HS-27A (cell line): Measurements from ENCODE around the gene GORASP1.

ENCODE experiments used
- DNase-seq: peaks from one replicate; pipeline ENCODE4 v3.0.0-alpha.2; 2012; ENCODE audit warnings: low read depth, missing footprints

GORASP1 gene

DNA sequence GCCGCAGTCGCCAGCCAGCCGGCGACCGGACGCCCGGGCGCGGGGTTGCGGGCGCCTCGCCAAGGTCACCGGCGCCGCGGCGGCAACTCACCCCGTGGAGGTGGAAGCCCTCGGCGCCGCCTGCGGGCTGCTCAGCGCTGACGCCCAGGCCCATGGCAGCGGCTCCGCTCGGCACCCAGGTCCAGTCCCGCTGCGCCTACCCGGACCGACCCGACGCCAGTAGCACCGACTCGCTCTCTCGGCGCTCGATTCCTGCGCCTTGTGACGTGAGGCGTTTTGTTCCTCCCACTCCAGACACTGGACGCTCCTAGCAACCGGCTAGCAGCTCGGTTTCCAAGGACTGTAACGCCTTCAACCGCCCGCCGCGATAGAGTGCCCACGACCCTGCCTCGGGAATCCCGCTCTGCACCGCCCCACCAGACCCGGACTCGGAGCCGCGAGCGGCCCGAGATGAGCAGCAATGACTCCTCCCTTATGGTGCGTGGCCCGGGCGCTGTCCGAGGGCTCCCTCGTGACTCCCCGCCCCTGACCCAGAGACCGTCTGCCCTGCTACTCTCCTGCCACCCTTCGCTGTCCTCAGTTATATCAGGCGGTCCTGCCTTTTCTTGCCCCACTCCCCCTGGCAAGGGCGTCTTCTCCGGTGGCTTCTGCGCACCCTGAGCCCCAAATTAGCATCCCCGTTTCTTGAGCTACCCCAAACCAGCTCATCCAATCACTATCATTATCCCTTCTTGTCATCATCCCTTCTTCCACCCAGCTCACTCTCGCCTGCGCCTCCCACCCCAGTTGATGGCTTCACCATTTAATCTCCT lies at the start of gene GORASP1, which contains the start of gene TTC21A:
Gene GORASP1 (minus strand): TSS at position 240 of the 812 bp plus-strand sequence. CDS start 86 bp downstream, at position 154.
Gene TTC21A (plus strand): TSS at position 293 of the 812 bp plus-strand sequence. CDS start 158 bp downstream, at position 451.
- DNase-seq = peak; percentile 72

DNA sequence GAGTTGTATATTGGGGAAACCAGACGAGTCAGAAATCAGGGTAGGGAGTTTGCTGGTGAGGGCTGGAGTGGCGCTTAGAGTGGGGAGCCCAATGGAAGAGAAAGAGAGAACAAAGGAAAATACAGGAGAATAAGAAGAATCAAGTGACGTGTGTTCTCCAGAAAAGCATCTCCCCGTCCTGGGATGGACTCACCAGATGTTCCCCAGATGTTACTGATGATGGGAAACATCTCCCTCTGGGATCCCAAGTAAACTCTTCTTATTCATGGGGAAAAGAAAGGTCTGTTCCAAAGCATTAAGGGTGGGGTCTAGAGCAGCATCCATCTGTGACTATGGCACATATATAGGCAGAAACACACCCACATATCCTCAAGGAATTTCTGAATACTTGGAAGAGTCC lies 49.0 kb upstream of the GORASP1 start:
- no peak for DNase-seq

- no peak for DNase-seq
These were observed 47.0 kb upstream of the GORASP1 start for GRCh38 chr3:39154280-39155021.

- DNase-seq = no peak
These were observed 46.5 kb upstream of the GORASP1 start for GRCh38 chr3:39153977-39154279.

DNA sequence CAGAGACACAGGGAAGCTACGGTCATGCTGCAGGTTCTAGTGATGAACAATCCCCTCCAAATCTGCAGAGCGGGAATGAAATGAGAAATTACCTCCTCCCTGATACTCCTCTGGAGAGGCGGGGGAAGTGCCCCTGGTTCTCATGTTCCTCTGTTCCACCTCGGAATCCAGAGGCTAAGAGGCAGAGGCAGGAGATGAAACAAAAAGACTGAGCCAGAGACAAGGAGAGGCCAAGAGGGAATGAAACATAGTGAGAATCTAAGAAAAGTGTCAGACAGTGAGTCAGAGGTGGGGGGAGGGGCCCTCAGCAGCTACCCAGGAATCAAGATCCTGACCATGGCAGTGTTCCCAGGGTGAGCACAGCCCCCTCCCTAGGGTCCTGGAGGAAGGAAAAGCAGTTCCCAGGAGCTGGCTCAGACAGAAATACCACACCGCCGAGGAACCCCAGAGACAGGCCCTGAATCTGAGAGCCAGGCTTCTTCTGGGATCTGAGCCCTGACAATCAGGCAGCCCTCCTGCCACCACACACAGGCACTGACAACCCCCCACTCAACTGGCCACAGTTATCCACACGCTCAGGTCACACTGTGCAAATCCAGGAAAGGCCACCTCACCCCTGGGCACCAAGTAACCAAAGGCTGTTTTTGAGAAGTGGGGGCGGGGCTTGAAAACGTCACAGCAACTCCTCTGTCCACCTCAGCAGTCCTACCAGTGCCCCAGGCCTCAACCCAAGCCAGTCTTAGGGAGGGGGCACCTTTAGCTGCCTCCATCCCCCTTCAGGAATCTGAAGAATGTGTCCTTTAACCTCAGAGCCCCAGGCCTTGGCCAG lies 43.6 kb upstream of the GORASP1 start:
- peak; percentile 93 for DNase-seq

DNA sequence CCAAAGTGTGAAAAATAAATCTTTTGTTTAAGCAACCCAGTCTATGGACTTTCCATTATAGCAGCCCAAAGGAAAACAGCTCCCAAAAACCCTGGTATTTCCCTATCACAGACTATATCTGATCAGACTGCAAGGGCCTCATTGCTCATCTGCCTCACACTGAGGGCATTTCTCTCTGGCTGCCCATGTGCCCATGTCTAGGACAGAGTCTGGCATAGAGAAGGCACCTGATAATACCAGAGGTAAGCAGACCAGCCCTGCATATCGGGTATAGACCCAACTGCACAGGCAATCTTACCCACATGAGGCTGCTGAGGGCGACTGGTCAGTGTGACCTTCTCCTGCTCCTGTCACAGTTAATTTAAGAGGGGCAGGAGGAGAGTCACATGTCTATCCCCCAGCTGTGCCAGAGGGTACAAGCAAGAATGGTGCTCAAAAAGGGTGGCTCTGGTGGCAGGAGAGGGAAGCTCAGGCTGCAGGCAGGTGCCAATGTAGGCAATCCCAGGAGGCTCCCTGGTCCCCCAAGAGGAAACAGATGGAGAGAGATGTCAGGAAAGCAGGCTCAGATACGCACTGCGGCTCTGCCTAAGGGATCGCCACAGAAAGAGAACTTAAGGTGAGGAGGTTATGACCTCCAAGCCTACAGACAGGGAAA lies 42.8 kb upstream of the GORASP1 start:
- no peak for DNase-seq

GRCh38 chr3:39149498-39150147 lies 42.2 kb upstream of the GORASP1 start:
- DNase-seq = no peak

DNA sequence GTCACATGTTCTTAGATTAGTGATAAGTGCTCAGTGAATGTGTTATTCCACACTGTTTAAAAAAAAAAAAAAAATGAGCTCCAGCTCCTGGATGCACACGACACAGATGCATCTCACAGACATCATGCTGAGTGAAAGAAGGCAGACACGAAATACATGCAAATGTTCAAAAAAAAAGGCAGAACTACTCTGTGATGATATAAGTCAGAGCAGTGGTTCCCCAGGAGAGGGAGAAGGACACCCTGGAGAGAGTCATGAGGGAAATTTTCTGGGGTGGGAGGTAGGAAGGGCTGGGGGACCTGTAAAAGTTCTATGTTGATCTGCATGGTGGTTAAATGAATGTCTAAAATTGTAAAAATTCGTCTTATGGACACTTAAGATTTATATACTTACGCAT lies 41.6 kb upstream of the GORASP1 start:
- DNase-seq = no peak

DNA sequence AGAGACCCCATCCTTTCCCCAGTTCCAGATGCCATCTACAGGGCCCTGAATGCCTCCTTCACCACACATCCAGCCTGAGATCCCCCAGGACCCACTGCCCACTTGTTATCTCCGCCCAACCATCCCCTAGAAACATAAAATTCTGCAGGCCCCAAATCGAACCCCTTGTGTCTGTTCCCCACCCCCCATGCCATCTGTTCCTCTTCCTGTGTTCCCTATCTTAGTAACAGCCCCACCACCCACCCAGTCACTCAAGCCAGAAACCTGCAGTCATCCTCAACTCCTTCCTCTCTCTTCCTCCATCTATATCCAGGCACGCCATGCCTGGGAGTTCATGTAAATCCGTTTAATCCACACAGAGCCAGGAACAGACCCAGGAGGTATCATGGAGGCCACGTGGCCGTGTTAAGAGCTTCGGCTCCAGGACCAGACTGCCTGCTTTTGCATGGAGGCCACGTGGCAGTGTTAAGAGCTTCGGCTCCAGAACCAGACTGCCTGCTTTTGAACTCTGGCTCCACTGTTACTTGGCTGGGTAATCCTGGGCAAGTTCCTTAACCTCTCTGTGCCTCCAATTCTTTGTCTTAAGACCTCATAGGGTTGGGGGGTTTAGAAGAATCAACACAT lies 41.1 kb upstream of the GORASP1 start:
- DNase-seq = no peak

DNA sequence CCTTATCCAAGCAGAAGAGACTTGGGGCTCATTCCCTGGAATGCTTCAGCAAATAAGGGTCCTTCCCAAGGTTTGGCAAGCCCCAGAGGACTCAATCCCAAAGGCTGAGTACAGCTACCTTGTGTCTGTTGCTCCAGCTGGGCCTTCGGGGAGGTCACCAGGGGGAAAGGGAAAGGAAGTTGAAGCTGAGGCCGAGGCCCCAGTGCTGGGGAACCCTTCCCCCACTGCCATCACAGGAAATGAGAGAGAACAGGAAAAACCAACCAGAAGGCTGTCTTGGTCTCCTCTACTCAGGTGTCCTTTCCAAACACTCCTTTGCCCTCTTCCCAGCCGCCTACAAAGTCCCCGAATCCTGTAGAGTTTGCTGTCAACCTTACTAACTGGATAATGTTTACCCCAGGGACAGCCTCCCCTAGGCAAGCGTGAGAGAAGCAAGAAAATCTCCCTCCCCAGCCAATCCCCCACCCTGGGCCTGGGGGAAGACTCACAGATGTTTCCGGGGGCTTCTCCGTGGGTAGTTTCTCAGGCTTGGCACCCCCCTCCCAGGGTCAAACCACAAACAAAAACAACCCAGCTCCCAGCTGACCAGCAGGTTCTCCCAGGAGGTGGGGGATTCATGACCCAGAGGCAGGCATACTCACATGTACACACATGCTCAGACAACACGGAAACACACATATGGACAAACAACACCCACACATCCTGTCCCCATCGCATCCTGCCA lies 40.4 kb upstream of the GORASP1 start:
- DNase-seq = no peak

- peak; percentile 94 for DNase-seq
These were observed 39.5 kb upstream of the GORASP1 start for GRCh38 chr3:39146611-39147591.

- no peak for DNase-seq
These were observed 38.7 kb upstream of the GORASP1 start for GRCh38 chr3:39146083-39146501.

- DNase-seq = no peak
These were observed 37.4 kb upstream of the GORASP1 start for GRCh38 chr3:39144748-39145380.

GRCh38 chr3:39144095-39144747 lies 36.8 kb upstream of the GORASP1 start:
- DNase-seq = no peak

GRCh38 chr3:39143051-39143885 lies 35.8 kb upstream of the GORASP1 start:
- no peak for DNase-seq

- no peak for DNase-seq
These were observed 34.6 kb upstream of the GORASP1 start for GRCh38 chr3:39142067-39142466.
